ENCODE measurements around the gene SIK2.
"Not testable (repeated sequence)": the region's sequence is repeated elsewhere in the genome, so short reads cannot be mapped to it uniquely, and the experiment has no call there.

The SIK2 gene

GRCh38 chr11:111703576-111703975, 101.3 kb downstream of the SIK2 start:
- DNase-seq: no peak

DNA sequence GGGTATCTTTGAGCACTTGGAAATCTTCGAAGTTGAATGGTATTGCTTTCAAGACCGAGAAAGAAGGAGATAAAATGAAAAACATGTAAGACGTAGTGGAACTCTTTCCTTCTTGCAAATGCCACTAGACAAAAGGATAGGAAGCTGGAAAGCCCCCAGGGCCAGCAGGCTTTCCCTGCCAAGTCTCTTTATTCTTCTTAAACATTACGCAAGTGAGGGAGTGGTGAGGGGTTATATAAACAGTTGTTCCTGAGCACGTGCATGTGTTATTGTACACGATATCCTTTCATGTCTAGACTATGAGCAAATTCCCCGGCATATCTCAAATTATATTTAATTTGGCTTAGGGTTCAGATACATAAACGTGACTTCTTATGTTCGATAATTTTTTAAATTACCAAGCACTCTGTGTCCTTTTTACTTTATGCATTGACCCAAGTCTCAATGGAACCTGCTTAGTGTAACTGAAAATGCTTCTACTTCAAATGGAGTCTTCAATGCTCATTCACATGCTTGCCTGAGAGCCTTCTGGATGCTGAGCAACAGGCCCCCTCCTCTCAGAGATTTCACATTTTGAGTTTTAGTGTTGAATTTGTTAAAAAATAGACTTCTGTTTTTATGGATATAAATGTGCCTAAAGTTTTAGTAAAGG, 104.9 kb downstream of the SIK2 start:
- DNase-seq: no peak

- no peak for DNase-seq
Observed at GRCh38 chr11:111707691-111708067, 105.4 kb downstream of the SIK2 start.

GRCh38 chr11:111714522-111714921, 112.3 kb downstream of the SIK2 start:
- DNase-seq: no peak

- no peak for DNase-seq
Observed at GRCh38 chr11:111715142-111715816, 113.0 kb downstream of the SIK2 start.

DNA sequence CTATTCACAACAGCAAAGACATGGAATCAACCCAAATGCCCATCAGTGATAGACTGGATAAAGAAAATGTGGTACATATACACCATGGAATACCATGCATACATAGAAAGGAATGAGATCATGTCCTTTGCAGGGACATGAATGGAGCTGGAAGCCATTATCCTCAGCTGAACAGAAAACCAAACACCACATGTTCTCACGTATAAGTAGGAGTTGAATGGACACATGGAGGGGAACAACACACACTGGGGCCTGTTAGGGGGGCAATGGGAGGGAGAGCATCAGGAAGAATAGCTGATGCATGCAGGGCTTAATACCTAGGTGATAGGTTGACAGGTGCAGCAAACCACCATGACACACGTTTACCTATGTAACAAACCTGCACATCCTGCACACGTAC, 115.4 kb downstream of the SIK2 start:
- DNase-seq: not testable (repeated sequence)

GRCh38 chr11:111718436-111718835, 116.2 kb downstream of the SIK2 start:
- DNase-seq: no peak

- DNase-seq: no peak
Observed at GRCh38 chr11:111718859-111719258, 116.6 kb downstream of the SIK2 start.

DNA sequence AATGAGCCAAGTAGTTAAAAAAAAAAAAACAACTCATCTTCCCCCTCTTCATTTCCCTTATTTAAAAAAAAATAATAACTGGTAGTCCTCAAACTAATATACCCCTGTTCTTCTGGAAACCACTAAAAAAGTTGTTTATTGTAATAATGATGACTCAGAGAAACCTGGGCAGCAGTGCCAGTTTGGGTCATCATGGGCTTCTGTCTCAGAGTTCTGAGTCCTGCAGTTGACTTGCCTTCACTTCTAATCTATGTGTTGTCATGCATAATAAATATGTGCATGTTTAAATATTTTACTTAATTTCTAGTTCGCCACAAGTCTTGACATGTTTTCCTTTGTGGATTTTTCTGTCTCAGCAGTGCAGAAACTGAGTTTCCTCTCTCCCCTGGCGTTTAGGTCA, 117.1 kb downstream of the SIK2 start:
- no peak for DNase-seq

- DNase-seq: no peak
Observed at GRCh38 chr11:111720801-111721494, 118.7 kb downstream of the SIK2 start.

DNA sequence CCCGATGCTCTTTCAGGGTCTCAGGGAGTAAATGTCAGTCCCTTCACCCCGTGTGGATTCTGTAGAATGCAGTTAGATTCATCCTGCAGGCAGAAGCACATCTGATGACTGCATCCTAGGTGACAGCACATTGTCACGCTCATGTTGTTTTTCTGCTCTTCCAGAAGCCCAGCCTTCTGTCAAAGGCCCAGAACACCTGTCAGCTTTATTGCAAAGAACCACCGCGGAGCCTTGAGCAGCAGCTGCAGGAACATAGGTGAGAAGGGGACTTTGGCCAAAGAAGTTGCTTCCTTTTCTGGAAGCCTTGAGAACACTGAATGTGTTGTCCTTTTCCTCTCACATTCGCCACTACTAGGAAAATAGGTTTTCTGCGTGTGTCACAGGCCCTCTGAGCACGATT, 120.3 kb downstream of the SIK2 start:
- no peak for DNase-seq

DNA sequence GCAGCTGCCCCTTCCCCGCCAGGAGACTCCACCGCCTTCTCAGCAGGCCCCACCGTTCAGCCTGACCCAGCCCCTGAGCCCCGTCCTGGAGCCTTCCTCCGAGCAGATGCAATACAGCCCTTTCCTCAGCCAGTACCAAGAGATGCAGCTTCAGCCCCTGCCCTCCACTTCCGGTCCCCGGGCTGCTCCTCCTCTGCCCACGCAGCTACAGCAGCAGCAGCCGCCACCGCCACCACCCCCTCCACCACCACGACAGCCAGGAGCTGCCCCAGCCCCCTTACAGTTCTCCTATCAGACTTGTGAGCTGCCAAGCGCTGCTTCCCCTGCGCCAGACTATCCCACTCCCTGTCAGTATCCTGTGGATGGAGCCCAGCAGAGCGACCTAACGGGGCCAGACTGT, 121.3 kb downstream of the SIK2 start:
- DNase-seq: no peak

DNA sequence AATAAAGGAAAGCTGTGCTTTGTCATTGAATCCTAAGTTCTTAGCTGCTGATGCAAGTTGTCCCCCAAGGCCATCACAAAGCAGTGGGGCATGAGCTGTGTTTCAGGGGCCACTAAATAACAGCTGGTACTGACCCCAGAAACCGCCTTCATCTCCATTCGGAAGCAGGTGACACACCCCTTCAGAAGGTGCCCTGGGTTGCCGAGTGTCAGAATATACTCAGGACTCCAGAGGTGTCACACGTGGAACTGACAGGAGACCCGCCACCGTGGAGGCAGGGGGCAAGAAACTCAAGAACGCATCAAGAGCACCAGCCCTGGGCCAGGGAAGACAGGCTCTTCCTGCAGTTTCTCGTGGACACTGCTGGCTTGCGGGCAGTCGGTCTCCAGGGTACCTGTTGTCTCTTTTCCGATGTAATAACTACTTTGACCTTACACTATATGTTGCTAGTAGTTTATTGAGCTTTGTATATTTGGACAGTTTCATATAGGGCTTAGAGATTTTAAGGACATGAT, 122.4 kb downstream of the SIK2 start:
- DNase-seq: no peak

DNA sequence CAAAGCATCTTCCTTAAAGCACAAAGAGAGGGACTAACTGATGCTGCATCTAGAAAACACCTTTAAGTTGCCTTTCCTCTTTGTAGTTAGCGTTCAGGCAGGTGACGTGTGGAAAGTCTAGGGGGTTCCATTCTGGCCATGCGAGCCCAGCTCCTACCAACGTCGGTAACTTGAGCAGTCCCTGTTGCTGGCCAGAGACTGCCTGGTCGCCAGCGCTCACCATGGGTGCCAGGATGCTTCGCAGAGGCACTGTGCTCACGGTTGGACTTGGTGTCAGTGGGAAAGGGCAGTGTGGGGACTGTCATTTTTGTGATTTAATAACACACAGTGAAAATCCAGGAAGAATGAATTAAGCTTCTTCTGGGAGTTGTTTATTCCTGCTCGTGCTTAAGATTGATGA, 123.4 kb downstream of the SIK2 start:
- DNase-seq: no peak

DNA sequence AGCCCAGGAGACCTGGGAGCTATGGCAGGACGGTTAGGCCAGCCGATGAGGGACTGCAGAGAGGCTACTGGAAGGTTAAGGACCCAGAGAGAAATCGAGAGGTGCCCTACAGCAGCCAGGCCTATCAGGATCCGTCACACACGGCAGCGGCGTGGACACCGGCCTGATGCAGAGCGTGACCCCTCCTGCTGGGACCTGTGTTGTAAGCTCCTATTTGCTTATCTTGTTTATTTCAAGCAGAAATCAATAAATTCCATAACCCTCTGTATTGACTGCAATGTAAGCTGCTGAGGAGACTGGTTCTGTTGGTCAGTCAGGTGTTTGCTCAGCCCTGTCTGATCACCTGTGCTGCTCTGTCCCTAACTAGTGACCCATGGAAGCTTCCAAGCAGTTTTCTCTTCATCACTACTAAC, 124.1 kb downstream of the SIK2 start:
- no peak for DNase-seq

- no peak for DNase-seq
Observed at GRCh38 chr11:111727431-111727830, 125.2 kb downstream of the SIK2 start.

DNA sequence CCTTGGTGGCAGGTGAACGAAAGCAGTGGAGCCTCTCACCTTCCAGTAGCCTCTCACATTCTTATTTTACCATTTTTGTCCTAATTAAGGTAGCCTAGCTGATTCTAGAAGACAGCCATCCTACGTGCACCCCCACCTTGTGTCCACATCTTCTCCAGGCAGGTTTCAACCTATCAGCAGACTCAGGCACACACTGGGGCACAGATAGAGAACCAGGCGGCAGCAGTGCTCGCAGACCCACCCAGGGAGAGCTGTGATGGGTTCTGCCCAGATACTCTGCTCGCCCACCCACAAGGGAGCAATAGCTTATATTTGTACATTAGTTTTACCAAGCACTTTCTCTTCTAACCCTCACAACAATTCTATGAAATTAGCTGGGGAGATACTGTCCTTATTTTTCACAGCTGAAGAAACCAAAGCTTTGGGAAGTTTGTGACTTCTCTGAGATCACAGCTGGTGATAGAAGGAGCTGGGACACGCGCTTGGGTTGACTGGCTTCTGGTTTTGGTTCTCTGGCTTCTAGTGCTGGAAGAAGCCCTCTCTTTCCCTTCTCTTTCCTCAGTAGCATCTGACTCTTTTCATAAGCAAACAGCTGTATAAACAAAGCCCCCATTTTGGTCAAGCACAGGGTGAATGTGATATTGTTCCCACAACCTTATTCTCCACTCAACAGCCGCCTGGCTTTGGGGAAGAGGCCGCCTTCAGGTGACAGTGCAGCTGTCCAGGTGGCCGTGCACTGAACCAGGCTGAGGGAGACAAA, 127.0 kb downstream of the SIK2 start:
- DNase-seq: peak; percentile 83 to 85

DNA sequence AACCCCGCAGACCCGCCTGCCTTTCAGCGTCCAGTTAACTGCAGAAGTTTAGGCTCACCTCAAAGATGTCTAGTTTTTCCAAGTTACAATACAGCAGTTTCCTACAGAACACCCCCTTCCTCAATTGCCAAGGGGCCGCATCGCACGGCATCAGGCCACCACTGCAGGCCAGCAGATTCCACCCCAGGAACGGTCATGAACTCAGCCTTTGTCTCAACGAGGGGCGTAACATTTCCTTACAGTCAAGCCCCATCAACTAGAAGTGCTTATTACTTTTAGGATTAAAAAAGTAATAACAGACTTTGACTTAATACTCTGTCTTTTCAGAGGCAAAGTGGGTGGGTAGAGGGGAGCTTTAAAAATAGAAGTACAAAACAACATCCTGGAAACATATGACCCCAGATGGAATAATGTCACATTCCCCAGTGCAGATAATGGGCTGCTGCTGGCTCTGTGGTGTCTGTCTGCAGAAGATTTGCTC, 127.6 kb downstream of the SIK2 start:
- DNase-seq: no peak

GRCh38 chr11:111730871-111731591, 128.8 kb downstream of the SIK2 start:
- peak; percentile 91 to 94 for DNase-seq

- DNase-seq: no peak
Observed at GRCh38 chr11:111731821-111732220, 129.6 kb downstream of the SIK2 start.

DNA sequence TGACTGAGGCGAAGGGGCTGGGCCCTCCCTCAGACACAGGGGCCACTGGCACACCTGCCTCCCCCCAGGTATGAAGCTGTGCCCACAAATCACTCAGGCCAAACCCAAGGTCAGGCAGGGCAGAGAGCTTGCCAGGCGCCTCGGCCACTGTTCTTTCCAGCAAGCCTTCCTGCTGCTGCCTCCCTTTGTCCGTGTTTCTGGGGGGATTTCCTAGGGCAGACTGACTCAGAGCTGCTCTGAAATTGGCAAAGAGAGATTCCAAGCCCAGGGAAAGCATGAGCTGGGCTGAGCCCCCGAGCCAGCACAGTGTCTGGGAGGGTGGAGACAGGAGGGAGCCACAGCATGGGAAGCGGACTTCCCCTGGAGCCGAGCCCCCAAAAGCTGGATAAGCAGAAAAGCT, 130.8 kb downstream of the SIK2 start:
- no peak for DNase-seq

DNA sequence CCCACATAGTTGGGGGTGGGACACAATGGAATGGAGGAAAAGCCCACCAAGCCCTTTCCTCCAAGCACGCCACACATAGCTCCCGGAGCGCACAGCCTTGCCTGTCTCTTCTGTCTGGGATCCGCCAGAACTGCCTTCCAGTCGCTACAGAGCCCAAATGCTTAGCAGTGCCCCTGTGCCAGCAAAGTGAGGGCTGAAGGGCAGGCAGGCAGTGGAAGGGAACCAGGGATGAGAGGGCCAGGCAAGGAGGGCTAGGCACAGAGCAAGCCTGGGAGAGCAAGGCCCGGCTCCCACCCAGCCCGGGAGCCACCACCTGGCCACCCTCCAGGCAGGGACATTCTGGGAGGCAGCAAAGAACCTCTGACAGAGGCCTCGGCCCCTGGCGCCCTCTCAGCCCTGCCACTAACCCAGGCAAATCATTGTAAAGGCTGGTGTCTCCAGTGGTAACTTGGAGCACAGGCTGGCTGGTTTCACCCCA, 131.4 kb downstream of the SIK2 start:
- DNase-seq: peak in 1 of 2 experiments; percentile 28
